Esophagus squamous epithelium (tissue), 4 donors: ENCODE measurements around the gene TMC3.

ENCODE experiments used
- POLR2A ChIP-seq, 4 donors: fragments of 450-650 bp; IDR thresholded peaks; one replicate each; pipeline ENCODE4 v1.6.1; 2017; ENCODE audit warnings: antibody characterized with exemption in 4 of 4, mild to moderate bottlenecking in 4 of 4, moderate library complexity in 3 of 4
- TF ChIP-seq, protein P1 (sequence below), 6 experiments: fragments of 450-650 bp in 4 of 6; fragments of 200-600 bp in 2 of 6; sonication (generic) in 2 of 6; IDR thresholded peaks; one replicate each; pipeline ENCODE4 v1.5.1; 2016 to 2019; ENCODE audit warnings: antibody characterized with exemption in 6 of 6, mild to moderate bottlenecking in 4 of 6, moderate library complexity in 4 of 6

- TF ChIP-seq, protein P1, sequence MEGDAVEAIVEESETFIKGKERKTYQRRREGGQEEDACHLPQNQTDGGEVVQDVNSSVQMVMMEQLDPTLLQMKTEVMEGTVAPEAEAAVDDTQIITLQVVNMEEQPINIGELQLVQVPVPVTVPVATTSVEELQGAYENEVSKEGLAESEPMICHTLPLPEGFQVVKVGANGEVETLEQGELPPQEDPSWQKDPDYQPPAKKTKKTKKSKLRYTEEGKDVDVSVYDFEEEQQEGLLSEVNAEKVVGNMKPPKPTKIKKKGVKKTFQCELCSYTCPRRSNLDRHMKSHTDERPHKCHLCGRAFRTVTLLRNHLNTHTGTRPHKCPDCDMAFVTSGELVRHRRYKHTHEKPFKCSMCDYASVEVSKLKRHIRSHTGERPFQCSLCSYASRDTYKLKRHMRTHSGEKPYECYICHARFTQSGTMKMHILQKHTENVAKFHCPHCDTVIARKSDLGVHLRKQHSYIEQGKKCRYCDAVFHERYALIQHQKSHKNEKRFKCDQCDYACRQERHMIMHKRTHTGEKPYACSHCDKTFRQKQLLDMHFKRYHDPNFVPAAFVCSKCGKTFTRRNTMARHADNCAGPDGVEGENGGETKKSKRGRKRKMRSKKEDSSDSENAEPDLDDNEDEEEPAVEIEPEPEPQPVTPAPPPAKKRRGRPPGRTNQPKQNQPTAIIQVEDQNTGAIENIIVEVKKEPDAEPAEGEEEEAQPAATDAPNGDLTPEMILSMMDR (IDR thresholded peaks at IDR 0.05), result no peak
- TF ChIP-seq POLR2A (IDR thresholded peaks at IDR 0.05), result no peak
Observed at GRCh38 chr15:81299156-81299555, 74.9 kb downstream of the TMC3 start.
